A549 (cell line): ENCODE results near the gene PSG5.
"Not testable (repeated sequence)": the region's sequence is repeated elsewhere in the genome, so short reads cannot be mapped to it uniquely, and the experiment has no call there.

Source experiments
- CBX8 ChIP-seq: fragments of 200-600 bp; sonication (generic); IDR thresholded peaks from 2 replicates; pipeline ENCODE4 v1.6.1; 2016
- CTCF ChIP-seq: fragments of >200 bp; sonication (Bioruptor Twin); formaldehyde crosslinking; IDR thresholded peaks from 3 replicates; pipeline ENCODE4 v1.5.1; 2016
- GATA3 ChIP-seq: IDR thresholded peaks from 2 replicates; pipeline ENCODE4 v1.6.1; 2012; ENCODE audit warnings: borderline replicate concordance
- JUN ChIP-seq, 2 experiments: fragments of >200 bp; sonication (Bioruptor Twin); formaldehyde crosslinking; IDR thresholded peaks; 2 replicates in 1 of 2; 3 replicates in 1 of 2; pipeline ENCODE4 v1.6.1; 2016 to 2017
- MAFK ChIP-seq: fragments of 450-650 bp; IDR thresholded peaks from 2 replicates; pipeline ENCODE4 v1.6.1; 2014; ENCODE audit not compliant: partially characterized antibody
- MAX ChIP-seq: IDR thresholded peaks from 2 replicates; pipeline ENCODE4 v1.6.1; 2012
- PBX3 ChIP-seq: IDR thresholded peaks from 2 replicates; pipeline ENCODE4 v1.6.1; 2012
- POLR2A ChIP-seq: IDR thresholded peaks from 2 replicates; pipeline ENCODE4 v1.6.1; 2012; ENCODE audit warnings: mild to moderate bottlenecking, low read length
- USF2 ChIP-seq: fragments of 450-650 bp; IDR thresholded peaks from 2 replicates; pipeline ENCODE4 v1.6.1; 2014; ENCODE audit warnings: antibody characterized with exemption
- ZFP36 ChIP-seq: fragments of 450-650 bp; IDR thresholded peaks from 2 replicates; pipeline ENCODE4 v1.6.1; 2014; ENCODE audit warnings: borderline replicate concordance; ENCODE audit not compliant: partially characterized antibody
- TF ChIP-seq, protein P1 (sequence below): fragments of 200-600 bp; sonication (generic); IDR thresholded peaks from 2 replicates; pipeline ENCODE4 v1.6.1; 2016; ENCODE audit warnings: antibody characterized with exemption, mild to moderate bottlenecking, moderate library complexity

GRCh38 chr19:43201891-43202290 is 15.6 kb upstream of the PSG5 start:
- TF ChIP-seq MAX; POLR2A; CTCF; GATA3; USF2; MAFK; JUN (IDR thresholded peaks at IDR 0.05); PBX3; ZFP36; CBX8: not testable (repeated sequence)
- TF ChIP-seq, protein P1, sequence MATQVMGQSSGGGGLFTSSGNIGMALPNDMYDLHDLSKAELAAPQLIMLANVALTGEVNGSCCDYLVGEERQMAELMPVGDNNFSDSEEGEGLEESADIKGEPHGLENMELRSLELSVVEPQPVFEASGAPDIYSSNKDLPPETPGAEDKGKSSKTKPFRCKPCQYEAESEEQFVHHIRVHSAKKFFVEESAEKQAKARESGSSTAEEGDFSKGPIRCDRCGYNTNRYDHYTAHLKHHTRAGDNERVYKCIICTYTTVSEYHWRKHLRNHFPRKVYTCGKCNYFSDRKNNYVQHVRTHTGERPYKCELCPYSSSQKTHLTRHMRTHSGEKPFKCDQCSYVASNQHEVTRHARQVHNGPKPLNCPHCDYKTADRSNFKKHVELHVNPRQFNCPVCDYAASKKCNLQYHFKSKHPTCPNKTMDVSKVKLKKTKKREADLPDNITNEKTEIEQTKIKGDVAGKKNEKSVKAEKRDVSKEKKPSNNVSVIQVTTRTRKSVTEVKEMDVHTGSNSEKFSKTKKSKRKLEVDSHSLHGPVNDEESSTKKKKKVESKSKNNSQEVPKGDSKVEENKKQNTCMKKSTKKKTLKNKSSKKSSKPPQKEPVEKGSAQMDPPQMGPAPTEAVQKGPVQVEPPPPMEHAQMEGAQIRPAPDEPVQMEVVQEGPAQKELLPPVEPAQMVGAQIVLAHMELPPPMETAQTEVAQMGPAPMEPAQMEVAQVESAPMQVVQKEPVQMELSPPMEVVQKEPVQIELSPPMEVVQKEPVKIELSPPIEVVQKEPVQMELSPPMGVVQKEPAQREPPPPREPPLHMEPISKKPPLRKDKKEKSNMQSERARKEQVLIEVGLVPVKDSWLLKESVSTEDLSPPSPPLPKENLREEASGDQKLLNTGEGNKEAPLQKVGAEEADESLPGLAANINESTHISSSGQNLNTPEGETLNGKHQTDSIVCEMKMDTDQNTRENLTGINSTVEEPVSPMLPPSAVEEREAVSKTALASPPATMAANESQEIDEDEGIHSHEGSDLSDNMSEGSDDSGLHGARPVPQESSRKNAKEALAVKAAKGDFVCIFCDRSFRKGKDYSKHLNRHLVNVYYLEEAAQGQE = not testable (repeated sequence)
